Epidermal melanocyte (primary cell): ENCODE data around the gene CD52.
"Not testable (repeated sequence)": the region's sequence is repeated elsewhere in the genome, so short reads cannot be mapped to it uniquely, and the experiment has no call there.

ENCODE experiments used
- DNase-seq: peaks from one replicate; pipeline ENCODE4 v3.0.0; 2011; ENCODE audit warnings: low spot score; ENCODE audit not compliant: insufficient read length

The CD52 gene

GRCh38 chr1:26283871-26284596 is 33.7 kb upstream of the CD52 start:
- DNase-seq: no peak

- DNase-seq: no peak
Measured at GRCh38 chr1:26284597-26285347, 33.0 kb upstream of the CD52 start.

- no peak for DNase-seq
Measured at GRCh38 chr1:26285366-26286063, 32.2 kb upstream of the CD52 start.

- no peak for DNase-seq
Measured at GRCh38 chr1:26286064-26286416, 31.7 kb upstream of the CD52 start.

GRCh38 chr1:26287033-26287711 is 30.6 kb upstream of the CD52 start:
- no peak for DNase-seq

GRCh38 chr1:26287811-26288210 is 29.9 kb upstream of the CD52 start:
- no peak for DNase-seq

GRCh38 chr1:26288311-26288941 is 29.3 kb upstream of the CD52 start:
- DNase-seq: no peak

GRCh38 chr1:26289158-26290059 is 28.3 kb upstream of the CD52 start:
- DNase-seq: no peak

GRCh38 chr1:26290122-26290881 is 27.5 kb upstream of the CD52 start:
- DNase-seq: no peak

GRCh38 chr1:26290882-26291261 is 26.9 kb upstream of the CD52 start:
- no peak for DNase-seq

GRCh38 chr1:26291433-26291832 is 26.3 kb upstream of the CD52 start:
- no peak for DNase-seq

- DNase-seq: no peak
Measured at GRCh38 chr1:26291939-26292338, 25.8 kb upstream of the CD52 start.

GRCh38 chr1:26292735-26293134 is 25.0 kb upstream of the CD52 start:
- DNase-seq: not testable (repeated sequence)

- no peak for DNase-seq
Measured at GRCh38 chr1:26293911-26294463, 23.8 kb upstream of the CD52 start.

GRCh38 chr1:26295194-26296138 is 22.3 kb upstream of the CD52 start:
- no peak for DNase-seq

- no peak for DNase-seq
Measured at GRCh38 chr1:26296340-26297056, 21.3 kb upstream of the CD52 start.

GRCh38 chr1:26297057-26297790 is 20.5 kb upstream of the CD52 start:
- no peak for DNase-seq
